ENCODE data around the gene MYO6. TPM values are rescaled to one million over a fixed set of nuclear protein-coding genes. Genes with fewer than 3 reads are reported as not detected.

The MYO6 gene
- 10.1 and 11.4 TPM in 2 replicates for total RNA-seq

GRCh38 chr6:75748743-75749538, at the start of gene MYO6:
Gene MYO6 (plus strand): TSS chr6:75749239. CDS start chr6:75817548, 68,309 bp downstream.

Small RNA genes lying within 50 kb of the gene (small RNA-seq; reads per million reads assigned to genes)
- gene RF00019 = not detected
- gene RNA5SP209 = not detected
- gene RNU6-155P = not detected

Other genes starting within 250 kb of the MYO6 start
- 86.6 and 106 TPM in 2 replicates for gene SENP6, start 147.4 kb upstream of the MYO6 start, total RNA-seq